GM19372 (cell line): ENCODE data around the gene ZNF514.
"Not testable (repeated sequence)": the region's sequence is repeated elsewhere in the genome, so short reads cannot be mapped to it uniquely, and the experiment has no call there.

ENCODE experiments used
- ATAC-seq: cut with Tn5 transposase; IDR thresholded peaks from one replicate; pipeline ENCODE4 v1.9.1; 2021; ENCODE audit warnings: mild to moderate bottlenecking, low read depth, moderate library complexity; ENCODE audit not compliant: unreplicated experiment

The ZNF514 gene

GRCh38 chr2:95159690-95160449, at the start of gene ZNF514:
Gene ZNF514, minus strand, starts transcription at chr2:95159848. Its CDS starts 6,595 bp downstream, at chr2:95153253.
- peak; percentile 91 for ATAC-seq

GRCh38 chr2:95208106-95208505, 48.5 kb upstream of the ZNF514 start:
- ATAC-seq, result no peak

GRCh38 chr2:95207111-95207961, 47.7 kb upstream of the ZNF514 start, which contains the start of gene ZNF892:
Gene ZNF892, plus strand, starts transcription at chr2:95207521. Its CDS starts 295 bp downstream, at chr2:95207816.
- peak; percentile 96 for ATAC-seq

GRCh38 chr2:95206096-95206495, 46.4 kb upstream of the ZNF514 start:
- ATAC-seq, result no peak

- ATAC-seq, result no peak
Measured at GRCh38 chr2:95204396-95204795, 44.7 kb upstream of the ZNF514 start.

GRCh38 chr2:95203911-95204310, 44.3 kb upstream of the ZNF514 start:
- ATAC-seq, result no peak

GRCh38 chr2:95192956-95193355, 33.3 kb upstream of the ZNF514 start:
- ATAC-seq, result not testable (repeated sequence)

- no peak for ATAC-seq
Measured at GRCh38 chr2:95185973-95186372, 26.3 kb upstream of the ZNF514 start.

- ATAC-seq, result no peak
Measured at GRCh38 chr2:95185197-95185596, 25.5 kb upstream of the ZNF514 start.

GRCh38 chr2:95181774-95182173, 22.1 kb upstream of the ZNF514 start:
- ATAC-seq, result no peak

- no peak for ATAC-seq
Measured at GRCh38 chr2:95179451-95179850, 19.8 kb upstream of the ZNF514 start.

GRCh38 chr2:95174031-95174542, 14.4 kb upstream of the ZNF514 start:
- no peak for ATAC-seq

- ATAC-seq, result no peak
Measured at GRCh38 chr2:95171902-95172301, 12.3 kb upstream of the ZNF514 start.

- peak; percentile 8 for ATAC-seq
Measured at GRCh38 chr2:95166065-95166763, 6.6 kb upstream of the ZNF514 start.

GRCh38 chr2:95165371-95166064, 5.9 kb upstream of the ZNF514 start, which contains the start of gene ZNF2:
Gene ZNF2, plus strand, starts transcription at chr2:95165809. Its CDS starts 10,418 bp downstream, at chr2:95176227.
- peak; percentile 92 for ATAC-seq

GRCh38 chr2:95165030-95165370, 5.4 kb upstream of the ZNF514 start:
- ATAC-seq, result peak; percentile 2

- peak; percentile 49 for ATAC-seq
Measured at GRCh38 chr2:95158891-95159619, 593 bp downstream of the ZNF514 start.

GRCh38 chr2:95158441-95158840, 1.2 kb downstream of the ZNF514 start:
- no peak for ATAC-seq

- ATAC-seq, result no peak
Measured at GRCh38 chr2:95149397-95149984, 10.2 kb downstream of the ZNF514 start.
